Measurements from ENCODE around the gene LRG1. TPM values are rescaled to one million over a fixed set of nuclear protein-coding genes. Genes with fewer than 3 reads are reported as not detected.

LRG1 gene
- total and polyA plus RNA-seq, 2 of the 13 experiments (the other 11 are each of a cell fraction or from before 2014, with no cell fraction given): 12.0 to 39.3 TPM

DNA sequence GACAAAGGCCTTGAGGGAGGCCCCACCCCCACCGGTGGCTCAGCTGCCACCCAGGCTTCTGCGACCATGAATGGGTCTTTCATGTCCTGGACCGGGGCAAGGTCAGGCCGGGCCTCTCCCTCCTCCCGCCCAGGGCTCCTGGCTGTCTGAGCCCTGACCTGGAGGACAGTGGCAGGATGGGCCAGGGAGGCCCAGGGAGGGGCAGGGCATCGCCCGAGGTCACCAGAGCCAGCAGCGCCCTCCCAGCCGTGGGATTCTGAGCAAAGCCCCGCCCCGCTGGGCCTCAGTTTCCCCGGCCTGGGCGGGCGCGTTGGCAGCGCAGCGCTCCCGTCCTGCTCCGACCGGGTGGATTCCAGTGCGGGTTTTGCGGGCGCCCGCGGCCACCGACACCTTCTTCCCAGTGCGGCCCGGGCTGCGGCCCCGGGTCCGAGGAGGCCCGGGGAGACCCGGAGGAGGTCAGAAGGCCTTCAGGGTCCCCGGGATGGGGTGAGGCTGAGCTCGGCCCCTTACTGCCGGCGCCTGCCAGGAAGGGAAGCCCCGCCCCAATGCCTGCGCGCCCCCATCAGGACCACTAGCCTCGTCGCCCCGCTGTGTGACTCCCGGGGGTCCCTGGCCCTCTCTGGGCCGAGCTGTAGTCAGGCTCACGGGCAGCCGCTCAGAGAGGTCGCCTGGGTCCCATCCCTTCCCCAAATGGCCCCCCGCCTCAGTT lies 44.3 kb upstream of the LRG1 start (continued):
- TF ChIP-seq ZBTB21 (CRISPR knock-in tag; IDR thresholded peaks at IDR 0.05): no peak
- TF ChIP-seq CC2D1A (CRISPR knock-in tag; IDR thresholded peaks at IDR 0.05): no peak
- TF ChIP-seq, protein P1, sequence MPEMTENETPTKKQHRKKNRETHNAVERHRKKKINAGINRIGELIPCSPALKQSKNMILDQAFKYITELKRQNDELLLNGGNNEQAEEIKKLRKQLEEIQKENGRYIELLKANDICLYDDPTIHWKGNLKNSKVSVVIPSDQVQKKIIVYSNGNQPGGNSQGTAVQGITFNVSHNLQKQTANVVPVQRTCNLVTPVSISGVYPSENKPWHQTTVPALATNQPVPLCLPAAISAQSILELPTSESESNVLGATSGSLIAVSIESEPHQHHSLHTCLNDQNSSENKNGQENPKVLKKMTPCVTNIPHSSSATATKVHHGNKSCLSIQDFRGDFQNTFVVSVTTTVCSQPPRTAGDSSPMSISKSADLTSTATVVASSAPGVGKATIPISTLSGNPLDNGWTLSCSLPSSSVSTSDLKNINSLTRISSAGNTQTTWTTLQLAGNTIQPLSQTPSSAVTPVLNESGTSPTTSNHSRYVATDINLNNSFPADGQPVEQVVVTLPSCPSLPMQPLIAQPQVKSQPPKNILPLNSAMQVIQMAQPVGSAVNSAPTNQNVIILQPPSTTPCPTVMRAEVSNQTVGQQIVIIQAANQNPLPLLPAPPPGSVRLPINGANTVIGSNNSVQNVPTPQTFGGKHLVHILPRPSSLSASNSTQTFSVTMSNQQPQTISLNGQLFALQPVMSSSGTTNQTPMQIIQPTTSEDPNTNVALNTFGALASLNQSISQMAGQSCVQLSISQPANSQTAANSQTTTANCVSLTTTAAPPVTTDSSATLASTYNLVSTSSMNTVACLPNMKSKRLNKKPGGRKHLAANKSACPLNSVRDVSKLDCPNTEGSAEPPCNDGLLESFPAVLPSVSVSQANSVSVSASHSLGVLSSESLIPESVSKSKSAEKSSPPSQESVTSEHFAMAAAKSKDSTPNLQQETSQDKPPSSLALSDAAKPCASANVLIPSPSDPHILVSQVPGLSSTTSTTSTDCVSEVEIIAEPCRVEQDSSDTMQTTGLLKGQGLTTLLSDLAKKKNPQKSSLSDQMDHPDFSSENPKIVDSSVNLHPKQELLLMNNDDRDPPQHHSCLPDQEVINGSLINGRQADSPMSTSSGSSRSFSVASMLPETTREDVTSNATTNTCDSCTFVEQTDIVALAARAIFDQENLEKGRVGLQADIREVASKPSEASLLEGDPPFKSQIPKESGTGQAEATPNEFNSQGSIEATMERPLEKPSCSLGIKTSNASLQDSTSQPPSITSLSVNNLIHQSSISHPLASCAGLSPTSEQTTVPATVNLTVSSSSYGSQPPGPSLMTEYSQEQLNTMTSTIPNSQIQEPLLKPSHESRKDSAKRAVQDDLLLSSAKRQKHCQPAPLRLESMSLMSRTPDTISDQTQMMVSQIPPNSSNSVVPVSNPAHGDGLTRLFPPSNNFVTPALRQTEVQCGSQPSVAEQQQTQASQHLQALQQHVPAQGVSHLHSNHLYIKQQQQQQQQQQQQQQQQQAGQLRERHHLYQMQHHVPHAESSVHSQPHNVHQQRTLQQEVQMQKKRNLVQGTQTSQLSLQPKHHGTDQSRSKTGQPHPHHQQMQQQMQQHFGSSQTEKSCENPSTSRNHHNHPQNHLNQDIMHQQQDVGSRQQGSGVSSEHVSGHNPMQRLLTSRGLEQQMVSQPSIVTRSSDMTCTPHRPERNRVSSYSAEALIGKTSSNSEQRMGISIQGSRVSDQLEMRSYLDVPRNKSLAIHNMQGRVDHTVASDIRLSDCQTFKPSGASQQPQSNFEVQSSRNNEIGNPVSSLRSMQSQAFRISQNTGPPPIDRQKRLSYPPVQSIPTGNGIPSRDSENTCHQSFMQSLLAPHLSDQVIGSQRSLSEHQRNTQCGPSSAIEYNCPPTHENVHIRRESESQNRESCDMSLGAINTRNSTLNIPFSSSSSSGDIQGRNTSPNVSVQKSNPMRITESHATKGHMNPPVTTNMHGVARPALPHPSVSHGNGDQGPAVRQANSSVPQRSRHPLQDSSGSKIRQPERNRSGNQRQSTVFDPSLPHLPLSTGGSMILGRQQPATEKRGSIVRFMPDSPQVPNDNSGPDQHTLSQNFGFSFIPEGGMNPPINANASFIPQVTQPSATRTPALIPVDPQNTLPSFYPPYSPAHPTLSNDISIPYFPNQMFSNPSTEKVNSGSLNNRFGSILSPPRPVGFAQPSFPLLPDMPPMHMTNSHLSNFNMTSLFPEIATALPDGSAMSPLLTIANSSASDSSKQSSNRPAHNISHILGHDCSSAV (CRISPR knock-in tag; IDR thresholded peaks at IDR 0.05; ENCODE audit: borderline replicate concordance): no peak
- TF ChIP-seq, protein P2, sequence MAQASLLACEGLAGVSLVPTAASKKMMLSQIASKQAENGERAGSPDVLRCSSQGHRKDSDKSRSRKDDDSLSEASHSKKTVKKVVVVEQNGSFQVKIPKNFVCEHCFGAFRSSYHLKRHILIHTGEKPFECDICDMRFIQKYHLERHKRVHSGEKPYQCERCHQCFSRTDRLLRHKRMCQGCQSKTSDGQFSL (CRISPR knock-in tag; IDR thresholded peaks at IDR 0.05): peak; percentile 88
- TF ChIP-seq, protein P3, sequence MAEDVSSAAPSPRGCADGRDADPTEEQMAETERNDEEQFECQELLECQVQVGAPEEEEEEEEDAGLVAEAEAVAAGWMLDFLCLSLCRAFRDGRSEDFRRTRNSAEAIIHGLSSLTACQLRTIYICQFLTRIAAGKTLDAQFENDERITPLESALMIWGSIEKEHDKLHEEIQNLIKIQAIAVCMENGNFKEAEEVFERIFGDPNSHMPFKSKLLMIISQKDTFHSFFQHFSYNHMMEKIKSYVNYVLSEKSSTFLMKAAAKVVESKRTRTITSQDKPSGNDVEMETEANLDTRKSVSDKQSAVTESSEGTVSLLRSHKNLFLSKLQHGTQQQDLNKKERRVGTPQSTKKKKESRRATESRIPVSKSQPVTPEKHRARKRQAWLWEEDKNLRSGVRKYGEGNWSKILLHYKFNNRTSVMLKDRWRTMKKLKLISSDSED (CRISPR knock-in tag; IDR thresholded peaks at IDR 0.05): no peak
- TF ChIP-seq, protein P4, sequence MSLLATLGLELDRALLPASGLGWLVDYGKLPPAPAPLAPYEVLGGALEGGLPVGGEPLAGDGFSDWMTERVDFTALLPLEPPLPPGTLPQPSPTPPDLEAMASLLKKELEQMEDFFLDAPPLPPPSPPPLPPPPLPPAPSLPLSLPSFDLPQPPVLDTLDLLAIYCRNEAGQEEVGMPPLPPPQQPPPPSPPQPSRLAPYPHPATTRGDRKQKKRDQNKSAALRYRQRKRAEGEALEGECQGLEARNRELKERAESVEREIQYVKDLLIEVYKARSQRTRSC (CRISPR knock-in tag; IDR thresholded peaks at IDR 0.05; ENCODE audit: low read depth): no peak
- TF ChIP-seq, protein P5, sequence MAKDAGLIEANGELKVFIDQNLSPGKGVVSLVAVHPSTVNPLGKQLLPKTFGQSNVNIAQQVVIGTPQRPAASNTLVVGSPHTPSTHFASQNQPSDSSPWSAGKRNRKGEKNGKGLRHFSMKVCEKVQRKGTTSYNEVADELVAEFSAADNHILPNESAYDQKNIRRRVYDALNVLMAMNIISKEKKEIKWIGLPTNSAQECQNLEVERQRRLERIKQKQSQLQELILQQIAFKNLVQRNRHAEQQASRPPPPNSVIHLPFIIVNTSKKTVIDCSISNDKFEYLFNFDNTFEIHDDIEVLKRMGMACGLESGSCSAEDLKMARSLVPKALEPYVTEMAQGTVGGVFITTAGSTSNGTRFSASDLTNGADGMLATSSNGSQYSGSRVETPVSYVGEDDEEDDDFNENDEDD (CRISPR knock-in tag; IDR thresholded peaks at IDR 0.05; ENCODE audit: borderline replicate concordance): peak; percentile 57; the same call in 1 of the 2 replicates
- TF ChIP-seq HOXA5 (CRISPR knock-in tag; IDR thresholded peaks at IDR 0.05): 0 out of 2 replicates have a peak, but pooled peaks have one; percentile 58
- peak; percentile 74 for TF ChIP-seq RBFOX2 (IDR thresholded peaks at IDR 0.05; ENCODE audit: low read depth, low read length)
- TF ChIP-seq, protein P6, sequence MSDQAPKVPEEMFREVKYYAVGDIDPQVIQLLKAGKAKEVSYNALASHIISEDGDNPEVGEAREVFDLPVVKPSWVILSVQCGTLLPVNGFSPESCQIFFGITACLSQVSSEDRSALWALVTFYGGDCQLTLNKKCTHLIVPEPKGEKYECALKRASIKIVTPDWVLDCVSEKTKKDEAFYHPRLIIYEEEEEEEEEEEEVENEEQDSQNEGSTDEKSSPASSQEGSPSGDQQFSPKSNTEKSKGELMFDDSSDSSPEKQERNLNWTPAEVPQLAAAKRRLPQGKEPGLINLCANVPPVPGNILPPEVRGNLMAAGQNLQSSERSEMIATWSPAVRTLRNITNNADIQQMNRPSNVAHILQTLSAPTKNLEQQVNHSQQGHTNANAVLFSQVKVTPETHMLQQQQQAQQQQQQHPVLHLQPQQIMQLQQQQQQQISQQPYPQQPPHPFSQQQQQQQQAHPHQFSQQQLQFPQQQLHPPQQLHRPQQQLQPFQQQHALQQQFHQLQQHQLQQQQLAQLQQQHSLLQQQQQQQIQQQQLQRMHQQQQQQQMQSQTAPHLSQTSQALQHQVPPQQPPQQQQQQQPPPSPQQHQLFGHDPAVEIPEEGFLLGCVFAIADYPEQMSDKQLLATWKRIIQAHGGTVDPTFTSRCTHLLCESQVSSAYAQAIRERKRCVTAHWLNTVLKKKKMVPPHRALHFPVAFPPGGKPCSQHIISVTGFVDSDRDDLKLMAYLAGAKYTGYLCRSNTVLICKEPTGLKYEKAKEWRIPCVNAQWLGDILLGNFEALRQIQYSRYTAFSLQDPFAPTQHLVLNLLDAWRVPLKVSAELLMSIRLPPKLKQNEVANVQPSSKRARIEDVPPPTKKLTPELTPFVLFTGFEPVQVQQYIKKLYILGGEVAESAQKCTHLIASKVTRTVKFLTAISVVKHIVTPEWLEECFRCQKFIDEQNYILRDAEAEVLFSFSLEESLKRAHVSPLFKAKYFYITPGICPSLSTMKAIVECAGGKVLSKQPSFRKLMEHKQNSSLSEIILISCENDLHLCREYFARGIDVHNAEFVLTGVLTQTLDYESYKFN (CRISPR knock-in tag; conservative IDR thresholded peaks at IDR 0.05): peak; percentile 97
